ENCODE data around the gene ANKRD55.
"Not testable (repeated sequence)": the region's sequence is repeated elsewhere in the genome, so short reads cannot be mapped to it uniquely, and the experiment has no call there.

The ANKRD55 gene

GRCh38 chr5:56080375-56081052 lies 152.6 kb downstream of the ANKRD55 start:
- peak; percentile 61 for DNase-seq
- no peaks in the 10 kb centered on the region for H4K20me1 ChIP-seq (ENCODE audit: insufficient read depth, low read length)
- TF ChIP-seq EZH2phosphoT487 (IDR thresholded peaks at IDR 0.05; ENCODE audit: low read length) (no peak), EZH2 (optimal IDR thresholded peaks at IDR 0.05; ENCODE audit: low read depth, low read length) (no peak), CTCF (IDR thresholded peaks at IDR 0.05; ENCODE audit: low read length) (no peak)
- H3K4me3 ChIP-seq (ENCODE audit: low read length) = peak overlapping the region; percentile 15; the same call in 1 of the 2 replicates
- peaks cover 27% of the 10 kb centered on the region for H3K4me1 ChIP-seq (ENCODE audit: low read length)
- no peaks in the 10 kb centered on the region for H3K9me2 ChIP-seq (replicated peaks; ENCODE audit: insufficient read depth, low read length)
- H3K4me2 ChIP-seq (ENCODE audit: low read depth, low read length) = peak overlapping the region; percentile 47
- H3K27ac ChIP-seq (ENCODE audit: low read length) = peak overlapping the region; percentile 79
- H3F3A ChIP-seq (ENCODE audit: insufficient read depth, low read length) = peaks cover 17% of the 10 kb centered on the region
- peak overlapping the region; percentile 39; the same call in 1 of the 2 replicates for H3K9ac ChIP-seq (ENCODE audit: low read length)
- no peaks in the 10 kb centered on the region for H3K27me3 ChIP-seq (replicated peaks; ENCODE audit: insufficient read depth, low read length)
- H3K9me3 ChIP-seq (replicated peaks; ENCODE audit: insufficient read depth, low read length) = no peaks in the 10 kb centered on the region
- no peaks in the 10 kb centered on the region for H3K79me2 ChIP-seq (ENCODE audit: low read length)
- H3K36me3 ChIP-seq (replicated peaks; ENCODE audit: insufficient read depth, low read length) = no peaks in the 10 kb centered on the region
- H2AFZ ChIP-seq (ENCODE audit: low read length) = peak overlapping the region; percentile 45; the same call in 1 of the 2 replicates

- DNase-seq; H3K4me2 ChIP-seq (ENCODE audit: low read depth, low read length); H4K20me1 ChIP-seq (ENCODE audit: insufficient read depth, low read length); H3K9ac ChIP-seq (ENCODE audit: low read length); H3K36me3 ChIP-seq (replicated peaks; ENCODE audit: insufficient read depth, low read length); H2AFZ ChIP-seq (ENCODE audit: low read length); H3K79me2 ChIP-seq (ENCODE audit: low read length); H3K27ac ChIP-seq (ENCODE audit: low read length); H3K4me3 ChIP-seq (ENCODE audit: low read length); H3K9me2 ChIP-seq (replicated peaks; ENCODE audit: insufficient read depth, low read length); H3K9me3 ChIP-seq (replicated peaks; ENCODE audit: insufficient read depth, low read length); H3K27me3 ChIP-seq (replicated peaks; ENCODE audit: insufficient read depth, low read length): not testable (repeated sequence)
- H3K4me1 ChIP-seq (ENCODE audit: low read length) = peaks cover 33% of the 10 kb centered on the region
- H3F3A ChIP-seq (ENCODE audit: insufficient read depth, low read length) = peaks cover 17% of the 10 kb centered on the region
These were observed 154.0 kb downstream of the ANKRD55 start for GRCh38 chr5:56079157-56079500.

GRCh38 chr5:56078278-56079156 lies 154.6 kb downstream of the ANKRD55 start:
- H4K20me1 ChIP-seq (ENCODE audit: insufficient read depth, low read length) = no peaks in the 10 kb centered on the region
- no peaks in the 10 kb centered on the region for H3K9me3 ChIP-seq (replicated peaks; ENCODE audit: insufficient read depth, low read length)
- peaks cover 20% of the 10 kb centered on the region for H3F3A ChIP-seq (ENCODE audit: insufficient read depth, low read length)
- peaks cover 36% of the 10 kb centered on the region for H3K4me1 ChIP-seq (ENCODE audit: low read length)
- no peak overlapping the region for H3K4me2 ChIP-seq (ENCODE audit: low read depth, low read length)
- no peaks in the 10 kb centered on the region for H3K79me2 ChIP-seq (ENCODE audit: low read length)
- H3K36me3 ChIP-seq (replicated peaks; ENCODE audit: insufficient read depth, low read length) = no peaks in the 10 kb centered on the region
- H3K27ac ChIP-seq (ENCODE audit: low read length) = no peak overlapping the region
- no peak overlapping the region for H2AFZ ChIP-seq (ENCODE audit: low read length)
- TF ChIP-seq CTCF (IDR thresholded peaks at IDR 0.05; ENCODE audit: low read length) = no peak
- TF ChIP-seq EZH2phosphoT487 (IDR thresholded peaks at IDR 0.05; ENCODE audit: low read length) = no peak
- no peak for TF ChIP-seq EZH2 (optimal IDR thresholded peaks at IDR 0.05; ENCODE audit: low read depth, low read length)
- H3K9ac ChIP-seq (ENCODE audit: low read length) = no peak overlapping the region
- no peak for DNase-seq
- no peak overlapping the region for H3K4me3 ChIP-seq (ENCODE audit: low read length)
- no peaks in the 10 kb centered on the region for H3K27me3 ChIP-seq (replicated peaks; ENCODE audit: insufficient read depth, low read length)
- no peaks in the 10 kb centered on the region for H3K9me2 ChIP-seq (replicated peaks; ENCODE audit: insufficient read depth, low read length)
